Measurements from ENCODE around the gene MARK3.

Gene MARK3

DNA sequence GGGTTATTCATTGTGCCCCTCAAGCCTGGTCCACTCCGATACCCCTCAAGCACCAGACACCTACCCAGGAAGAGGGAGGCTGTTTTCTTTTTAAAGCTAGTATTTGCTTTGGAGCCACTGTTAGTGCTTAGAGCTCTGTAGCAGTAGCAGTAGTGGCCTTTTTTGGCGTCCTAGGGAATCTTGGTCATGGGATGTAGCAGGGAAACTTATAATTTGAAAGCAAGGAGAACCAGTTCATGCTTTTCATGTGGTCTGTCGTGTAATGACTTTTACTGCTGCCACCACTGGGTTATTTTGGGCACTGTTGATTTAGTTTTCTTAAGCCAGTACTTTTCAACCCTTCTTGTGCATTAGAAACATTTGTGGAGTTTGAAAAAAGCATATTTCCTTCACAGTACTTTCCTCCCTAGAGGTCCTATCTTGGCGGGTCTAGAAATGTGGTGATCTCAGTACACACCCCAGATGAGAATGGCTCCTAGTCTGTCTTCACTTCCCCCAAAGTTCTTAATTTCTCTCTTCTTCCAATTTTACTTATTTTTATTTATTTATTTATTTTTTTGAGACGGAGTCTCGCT is 49.7 kb downstream of the MARK3 start:
- TF ChIP-seq, protein P1, sequence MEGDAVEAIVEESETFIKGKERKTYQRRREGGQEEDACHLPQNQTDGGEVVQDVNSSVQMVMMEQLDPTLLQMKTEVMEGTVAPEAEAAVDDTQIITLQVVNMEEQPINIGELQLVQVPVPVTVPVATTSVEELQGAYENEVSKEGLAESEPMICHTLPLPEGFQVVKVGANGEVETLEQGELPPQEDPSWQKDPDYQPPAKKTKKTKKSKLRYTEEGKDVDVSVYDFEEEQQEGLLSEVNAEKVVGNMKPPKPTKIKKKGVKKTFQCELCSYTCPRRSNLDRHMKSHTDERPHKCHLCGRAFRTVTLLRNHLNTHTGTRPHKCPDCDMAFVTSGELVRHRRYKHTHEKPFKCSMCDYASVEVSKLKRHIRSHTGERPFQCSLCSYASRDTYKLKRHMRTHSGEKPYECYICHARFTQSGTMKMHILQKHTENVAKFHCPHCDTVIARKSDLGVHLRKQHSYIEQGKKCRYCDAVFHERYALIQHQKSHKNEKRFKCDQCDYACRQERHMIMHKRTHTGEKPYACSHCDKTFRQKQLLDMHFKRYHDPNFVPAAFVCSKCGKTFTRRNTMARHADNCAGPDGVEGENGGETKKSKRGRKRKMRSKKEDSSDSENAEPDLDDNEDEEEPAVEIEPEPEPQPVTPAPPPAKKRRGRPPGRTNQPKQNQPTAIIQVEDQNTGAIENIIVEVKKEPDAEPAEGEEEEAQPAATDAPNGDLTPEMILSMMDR (IDR thresholded peaks at IDR 0.05; ENCODE audit: control extremely low read depth, extremely low read depth, low read depth, missing control alignments), result no peak
- ChIA-PET CTCF (interaction anchor here (0.9 to 2.4 kb wide), 6 partner anchors 10 to 64 kb away, joined by 3 to 6 read pairs (median 3); no protein-coding TSS in a partner anchor), POLR2A (no interaction called here)
- no peak for DNase-seq (ENCODE audit: extremely low spot score)

DNA sequence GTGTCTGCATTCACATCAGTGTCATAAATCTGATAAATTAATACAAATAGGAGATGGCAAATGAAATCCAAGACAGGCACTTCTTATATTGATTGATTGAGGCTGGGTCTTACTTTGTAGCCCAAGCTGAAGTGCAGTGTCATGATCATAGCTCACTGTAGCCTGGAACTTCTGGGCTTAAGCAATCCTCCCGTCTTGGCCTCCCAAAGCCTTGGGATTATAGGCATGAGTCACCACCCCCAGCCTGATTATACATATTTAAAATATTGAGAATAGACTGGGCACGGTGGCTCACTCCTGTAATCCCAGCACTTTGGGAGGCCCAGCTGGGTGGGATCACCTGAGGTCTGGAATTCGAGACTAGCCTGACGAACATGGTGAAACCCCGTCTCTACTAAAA is 51.3 kb downstream of the MARK3 start:
- TF ChIP-seq, protein P1 (IDR thresholded peaks at IDR 0.05; ENCODE audit: control extremely low read depth, extremely low read depth, low read depth, missing control alignments), result no peak
- ChIA-PET CTCF (interaction anchor here (0.9 kb wide), 1 partner anchor 13 kb away, joined by 3 read pairs; no protein-coding TSS in a partner anchor), POLR2A (no interaction called here)
- no peak for DNase-seq (ENCODE audit: extremely low spot score)

DNA sequence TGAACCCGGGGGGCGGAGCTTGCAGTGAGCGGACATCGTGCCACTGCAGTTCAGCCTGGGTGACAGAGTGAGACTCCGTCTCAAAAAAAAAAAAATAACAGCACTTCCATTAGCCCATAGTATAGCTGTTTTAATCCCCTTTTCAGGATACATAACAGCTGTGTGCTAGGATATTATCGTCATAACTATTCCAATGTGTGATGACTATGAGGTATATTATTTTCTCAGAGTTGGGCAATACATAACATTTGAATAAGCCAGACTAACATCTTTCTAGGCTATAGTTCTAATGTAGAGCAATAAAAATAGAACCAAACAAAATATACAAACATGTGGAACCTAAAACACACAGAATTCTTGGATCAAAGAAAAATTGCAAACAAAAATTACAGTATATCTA is 57.1 kb downstream of the MARK3 start:
- CTCF ChIA-PET, result interaction anchor here (0.7 to 1.2 kb wide), 3 partner anchors 11 to 63 kb away, joined by 3 read pairs; no protein-coding TSS in a partner anchor
- POLR2A ChIA-PET, result no interaction called here
- TF ChIP-seq, protein P1 (IDR thresholded peaks at IDR 0.05; ENCODE audit: control extremely low read depth, extremely low read depth, low read depth, missing control alignments), result no peak
- DNase-seq (ENCODE audit: extremely low spot score), result no peak

DNA sequence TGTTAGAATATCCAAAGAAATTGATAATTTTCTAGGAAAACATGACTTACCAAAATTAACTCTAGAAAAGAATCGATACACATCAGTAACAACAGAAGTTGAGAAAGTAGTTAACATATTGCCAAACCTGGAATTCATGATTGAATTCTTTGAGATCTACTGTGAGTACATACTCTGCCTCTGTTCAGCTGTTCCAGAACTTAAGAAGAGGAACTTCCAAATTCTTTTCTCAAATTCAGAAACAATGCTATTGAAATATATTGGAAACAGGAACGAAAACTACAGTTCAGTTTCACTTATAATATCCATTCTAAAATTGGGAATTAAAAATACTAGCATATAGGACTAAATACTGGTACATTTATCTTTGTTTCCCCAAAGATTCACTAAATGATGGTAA is 57.9 kb downstream of the MARK3 start:
- ChIA-PET CTCF (interaction anchor here (1.0 kb wide), 1 partner anchor 64 kb away, joined by 3 read pairs; no protein-coding TSS in a partner anchor), POLR2A (no interaction called here)
- TF ChIP-seq, protein P1 (IDR thresholded peaks at IDR 0.05; ENCODE audit: control extremely low read depth, extremely low read depth, low read depth, missing control alignments), result no peak
- DNase-seq (ENCODE audit: extremely low spot score), result no peak

DNA sequence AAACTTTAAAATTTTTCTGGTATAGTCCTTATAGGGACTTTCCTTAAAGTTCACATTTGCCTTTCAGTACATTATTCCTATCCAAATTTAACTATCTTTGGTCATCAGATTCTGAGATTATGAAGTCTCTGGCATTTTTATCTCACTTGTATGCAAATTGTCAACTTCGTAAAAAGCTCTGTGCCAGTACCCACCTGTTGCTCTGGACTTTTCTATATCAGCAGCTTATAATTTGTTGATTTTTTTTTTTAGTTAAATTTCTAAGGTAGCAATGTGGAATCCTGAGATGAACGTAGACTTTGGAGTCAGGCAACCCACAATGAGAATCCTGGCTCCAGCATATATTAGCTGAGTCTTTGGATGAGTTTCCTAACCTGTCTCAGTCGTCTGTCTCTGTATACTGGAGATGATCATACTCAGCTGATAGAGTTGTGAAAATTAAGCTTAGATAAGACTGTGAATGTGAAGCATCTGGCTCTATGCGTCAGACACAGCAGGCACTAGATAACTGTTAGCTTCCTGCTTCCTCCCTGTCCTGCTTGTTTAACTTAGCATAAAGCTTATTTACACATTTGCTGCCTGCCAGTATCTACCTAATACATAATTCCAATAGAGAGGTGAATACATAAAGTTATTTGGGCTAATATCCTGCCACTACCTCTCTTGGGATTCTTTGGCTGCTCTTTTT is 59.8 kb downstream of the MARK3 start:
- no peak for DNase-seq (ENCODE audit: extremely low spot score)
- TF ChIP-seq, protein P1 (IDR thresholded peaks at IDR 0.05; ENCODE audit: control extremely low read depth, extremely low read depth, low read depth, missing control alignments), result no peak
- ChIA-PET CTCF (interaction anchor here (0.8 to 1.7 kb wide), 8 partner anchors 9 to 73 kb away, joined by 3 to 6 read pairs (median 3); no protein-coding TSS in a partner anchor), POLR2A (no interaction called here)

DNA sequence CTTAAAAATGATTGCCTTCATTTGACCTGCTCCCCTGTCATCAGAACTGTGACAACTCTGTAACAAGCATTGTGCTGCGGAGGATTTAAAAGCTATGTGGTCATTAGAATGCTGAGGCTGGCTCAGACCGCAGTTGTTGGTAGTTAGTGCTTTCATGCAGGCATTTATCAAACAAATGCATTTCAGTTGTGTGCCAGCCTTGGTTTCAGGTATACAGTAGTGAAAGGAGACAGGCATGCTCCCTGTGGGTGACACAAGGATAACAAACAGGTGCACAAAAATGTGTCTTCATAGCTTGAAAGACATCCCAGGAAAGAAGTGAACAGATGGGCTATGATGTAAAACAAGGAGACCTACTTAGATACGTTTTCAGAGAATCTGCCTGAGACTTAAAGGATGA is 60.6 kb downstream of the MARK3 start:
- TF ChIP-seq, protein P1 (IDR thresholded peaks at IDR 0.05; ENCODE audit: control extremely low read depth, extremely low read depth, low read depth, missing control alignments), result no peak
- DNase-seq (ENCODE audit: extremely low spot score), result no peak
- ChIA-PET POLR2A (no interaction called here), CTCF (interaction anchor here (1.1 to 1.7 kb wide), 7 partner anchors 8 to 72 kb away, joined by 3 to 6 read pairs (median 3); no protein-coding TSS in a partner anchor)
